Stimulated activated CD4-positive, alpha-beta T cell treated with anti-CD3 and anti-CD28 coated beads, Interleukin-2, amount 100 ng/mL, for 4 hours (primary cell): ENCODE results near the gene INPP5F.
"Not testable (repeated sequence)": the region's sequence is repeated elsewhere in the genome, so short reads cannot be mapped to it uniquely, and the experiment has no call there.

Source experiments
- DNase-seq: peaks from one replicate; pipeline ENCODE4 v3.0.0-alpha.2; 2020; ENCODE audit warnings: low read depth

The INPP5F gene

GRCh38 chr10:119707331-119707730 is 18.5 kb upstream of the INPP5F start:
- not testable (repeated sequence) for DNase-seq

DNA sequence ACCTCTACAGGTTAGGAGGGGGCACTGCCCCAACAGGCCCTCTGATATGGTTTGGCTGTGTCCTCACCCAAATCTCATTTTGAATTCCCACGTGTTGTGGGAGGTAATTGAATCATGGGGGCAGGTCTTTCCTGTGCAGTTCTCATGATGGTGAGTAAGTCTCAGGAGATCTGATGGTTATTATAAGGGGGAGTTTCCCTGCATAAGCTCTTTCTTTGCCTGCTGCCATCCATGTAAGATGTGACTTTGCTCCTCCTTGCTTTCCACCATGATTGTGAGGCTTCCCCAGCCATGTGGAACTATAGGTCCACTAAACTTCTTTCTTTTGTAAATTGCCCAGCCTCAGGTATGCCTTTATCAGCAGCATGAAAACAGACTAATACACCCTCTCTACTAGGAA is 14.9 kb upstream of the INPP5F start:
- DNase-seq = not testable (repeated sequence)

DNA sequence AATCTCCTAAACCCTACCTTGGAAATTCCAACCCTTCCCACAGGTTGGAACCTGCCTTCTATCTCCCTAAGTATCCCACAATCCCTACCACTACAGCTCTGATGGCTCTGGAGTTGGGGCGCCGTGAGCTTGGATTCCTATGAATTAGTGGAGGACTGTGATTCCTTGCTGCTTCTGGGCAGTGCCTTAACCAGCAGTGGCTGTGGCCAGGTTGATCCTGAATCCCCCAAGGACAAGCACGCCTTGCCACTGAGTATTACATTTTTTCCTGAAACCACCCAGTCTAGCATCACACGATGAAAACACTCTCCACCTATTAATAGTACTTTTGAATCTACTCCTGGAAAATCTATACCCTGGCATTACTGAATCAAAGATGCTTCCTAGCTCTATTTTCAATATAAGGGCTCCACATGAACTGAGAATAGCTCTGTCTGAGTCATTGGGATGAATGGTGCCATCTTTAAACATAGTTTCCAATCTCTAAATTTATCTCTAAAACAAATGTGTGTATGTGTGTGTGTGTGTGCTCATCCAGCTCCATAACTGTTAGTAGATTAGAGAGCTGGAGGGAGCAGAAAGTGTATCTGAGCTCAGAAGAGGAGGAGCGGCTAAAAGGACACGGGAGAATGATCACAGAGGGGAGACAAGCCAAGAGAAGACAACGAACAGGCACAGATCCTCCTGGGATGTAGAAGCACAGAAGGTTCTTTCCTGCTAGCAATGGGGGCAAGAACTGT is 11.9 kb upstream of the INPP5F start:
- no peak for DNase-seq

GRCh38 chr10:119714484-119714816 is 11.4 kb upstream of the INPP5F start:
- DNase-seq = no peak

GRCh38 chr10:119715628-119716505 is 10.0 kb upstream of the INPP5F start:
- DNase-seq = no peak

GRCh38 chr10:119723161-119723560 is 2.7 kb upstream of the INPP5F start:
- DNase-seq = no peak

GRCh38 chr10:119723624-119724023 is 2.2 kb upstream of the INPP5F start:
- DNase-seq = no peak

DNA sequence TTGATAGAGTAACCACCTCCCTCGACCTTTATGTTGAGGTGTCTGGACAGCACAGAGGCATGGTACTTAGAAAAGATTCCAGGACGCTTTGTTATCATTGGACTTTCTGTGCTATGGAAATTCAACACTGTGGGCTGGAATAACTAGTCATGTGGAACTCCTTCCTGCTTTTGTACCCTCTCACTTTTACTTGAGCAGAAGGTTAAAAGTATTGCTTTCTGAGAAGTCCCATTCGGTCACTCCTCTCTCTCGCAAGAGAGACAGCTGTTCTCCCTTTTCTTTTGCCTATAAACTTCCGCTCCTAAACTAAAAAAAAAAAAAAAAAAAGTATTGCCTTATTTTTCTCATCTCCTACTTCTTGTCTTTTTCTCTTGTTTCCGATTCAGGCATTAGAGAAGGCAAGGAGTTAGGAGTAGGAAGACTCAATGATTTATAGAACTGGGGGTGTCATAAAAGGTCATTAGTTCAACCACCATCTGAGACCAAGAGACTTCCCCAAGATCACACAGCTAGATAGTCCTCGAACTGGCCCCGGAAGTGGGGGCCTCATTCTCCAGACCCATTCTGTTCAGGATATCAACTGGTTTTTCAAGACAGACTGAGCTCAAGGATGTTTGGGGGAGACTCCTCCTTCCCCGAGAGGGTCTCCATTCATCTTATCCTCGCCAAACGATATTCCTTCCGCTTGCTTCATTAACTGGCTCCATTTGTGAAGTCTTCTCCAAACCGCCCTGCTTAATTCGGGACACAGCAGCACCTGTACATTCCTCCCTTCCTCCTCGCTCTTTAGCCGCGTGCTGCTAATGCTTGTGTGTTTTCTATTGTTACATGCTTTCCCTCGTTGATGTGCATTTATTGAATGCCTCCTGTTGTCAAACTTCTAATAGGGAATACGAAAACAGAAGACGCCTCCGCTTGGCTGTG is 995 bp upstream of the INPP5F start:
- DNase-seq = no peak

- no peak for DNase-seq
Measured at GRCh38 chr10:119725517-119725827, 378 bp upstream of the INPP5F start.

- no peak for DNase-seq
Measured at GRCh38 chr10:119726676-119727261, 919 bp downstream of the INPP5F start.

GRCh38 chr10:119728172-119728800 is 2.4 kb downstream of the INPP5F start:
- DNase-seq = no peak

GRCh38 chr10:119734396-119735332 is 8.8 kb downstream of the INPP5F start:
- DNase-seq = no peak

- no peak for DNase-seq
Measured at GRCh38 chr10:119735451-119735850, 9.6 kb downstream of the INPP5F start.

DNA sequence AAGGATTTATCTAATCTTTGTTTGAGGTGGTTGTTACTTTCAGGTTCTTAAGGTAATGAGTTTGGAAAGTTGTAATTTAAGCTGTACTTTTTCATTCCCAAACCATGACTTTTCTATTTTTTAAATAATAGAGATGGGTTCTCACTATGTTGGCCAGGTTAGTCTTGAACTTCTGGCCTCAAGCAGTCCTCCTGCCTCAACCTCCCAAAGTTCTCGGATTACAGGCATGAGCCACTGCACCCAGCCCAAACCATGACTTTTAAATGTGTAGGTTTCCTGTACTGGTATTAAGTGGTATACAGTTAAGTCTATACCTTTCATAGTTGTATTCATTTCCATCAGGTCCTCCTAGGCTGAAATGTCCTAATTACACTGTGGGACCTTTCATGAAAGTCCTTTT is 10.4 kb downstream of the INPP5F start:
- DNase-seq = no peak

DNA sequence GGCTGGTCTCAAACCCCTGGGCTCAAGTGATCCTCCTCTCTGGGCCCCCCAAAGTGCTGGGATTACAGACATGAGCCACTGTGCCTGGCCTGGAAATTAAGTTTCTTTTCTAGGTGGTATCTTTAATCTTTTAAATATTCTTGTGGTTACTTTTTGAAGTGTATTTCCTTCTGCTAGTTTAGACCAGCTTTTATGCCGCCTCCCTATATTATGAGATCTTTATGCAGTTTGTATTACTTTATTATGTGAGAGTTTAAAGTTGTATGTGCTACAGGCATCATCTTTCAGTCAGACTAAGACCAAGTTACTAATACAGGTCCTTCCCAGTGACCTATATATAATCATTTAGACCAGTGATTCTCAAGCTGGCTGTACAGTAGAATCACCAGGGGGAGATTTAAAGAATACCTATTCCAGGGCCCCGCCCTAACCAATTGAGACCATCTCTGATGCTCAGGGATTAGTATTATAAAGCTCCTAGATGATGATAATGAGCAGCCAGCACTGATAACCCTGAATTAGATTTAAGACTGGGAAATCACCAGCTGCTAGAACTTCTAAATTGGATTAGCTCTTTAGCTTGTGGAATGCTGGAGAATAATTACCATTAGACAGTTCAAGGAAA is 11.3 kb downstream of the INPP5F start:
- DNase-seq = no peak

DNA sequence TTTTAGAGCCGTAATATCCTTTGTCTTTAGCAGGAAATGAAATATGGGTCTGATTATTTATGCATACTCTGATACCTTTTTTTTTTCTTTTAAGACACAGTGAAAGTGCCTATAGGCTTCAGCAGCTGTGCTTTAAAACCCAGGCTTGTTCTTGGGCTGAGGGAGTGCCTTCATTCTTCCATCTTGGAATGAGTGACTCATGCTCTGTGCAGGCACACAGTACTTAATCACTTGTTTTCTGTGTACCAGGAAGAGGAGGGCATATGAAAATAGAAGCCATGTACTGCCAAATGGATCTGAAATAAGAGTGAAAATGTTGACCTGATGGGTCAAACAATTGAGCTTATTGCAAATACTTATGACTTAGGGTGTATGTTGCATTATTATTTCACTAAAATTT is 12.0 kb downstream of the INPP5F start:
- peak; percentile 17 for DNase-seq

- DNase-seq = no peak
Measured at GRCh38 chr10:119738962-119739361, 13.1 kb downstream of the INPP5F start.

- no peak for DNase-seq
Measured at GRCh38 chr10:119740096-119740495, 14.2 kb downstream of the INPP5F start.

DNA sequence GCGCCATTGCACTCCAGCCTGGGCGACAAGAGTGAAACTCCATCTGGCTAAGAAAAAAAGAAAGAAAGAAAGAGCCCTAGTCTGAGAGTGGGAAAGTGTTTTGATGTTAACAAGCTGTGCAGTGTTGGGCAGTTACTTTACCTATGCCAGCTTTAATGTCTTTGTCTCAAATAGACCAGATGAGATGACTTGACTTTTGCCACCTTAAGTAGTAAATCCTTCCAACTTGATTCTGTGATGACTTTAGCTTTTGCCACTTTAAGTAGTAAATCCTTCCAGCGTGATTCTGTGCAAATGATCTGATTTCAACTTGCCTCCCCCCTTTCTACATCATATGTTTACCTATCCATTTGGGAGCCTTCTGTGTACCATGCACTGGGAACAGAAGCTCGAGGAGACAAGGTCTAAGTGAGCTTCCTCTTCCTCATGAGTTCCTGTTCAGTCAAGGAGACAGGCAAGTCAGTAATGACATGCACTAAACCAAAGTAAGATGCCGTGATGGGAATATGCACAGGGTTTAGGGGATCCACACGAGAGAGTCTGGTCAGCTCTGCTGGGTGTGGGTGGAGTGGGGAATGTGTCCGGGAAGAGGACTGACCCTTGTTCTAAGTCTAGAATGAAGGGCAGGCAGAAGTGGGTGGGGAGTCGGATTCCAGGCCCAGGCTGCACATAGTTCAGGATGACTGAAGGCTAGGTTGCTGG is 17.2 kb downstream of the INPP5F start:
- DNase-seq = no peak
